GM18520 (cell line): ENCODE data around the gene DAW1.
"Not testable (repeated sequence)": the region's sequence is repeated elsewhere in the genome, so short reads cannot be mapped to it uniquely, and the experiment has no call there.

ENCODE experiments used
- ATAC-seq: cut with Tn5 transposase; IDR thresholded peaks from one replicate; pipeline ENCODE4 v1.9.1; 2021; ENCODE audit not compliant: unreplicated experiment

The DAW1 gene

DNA sequence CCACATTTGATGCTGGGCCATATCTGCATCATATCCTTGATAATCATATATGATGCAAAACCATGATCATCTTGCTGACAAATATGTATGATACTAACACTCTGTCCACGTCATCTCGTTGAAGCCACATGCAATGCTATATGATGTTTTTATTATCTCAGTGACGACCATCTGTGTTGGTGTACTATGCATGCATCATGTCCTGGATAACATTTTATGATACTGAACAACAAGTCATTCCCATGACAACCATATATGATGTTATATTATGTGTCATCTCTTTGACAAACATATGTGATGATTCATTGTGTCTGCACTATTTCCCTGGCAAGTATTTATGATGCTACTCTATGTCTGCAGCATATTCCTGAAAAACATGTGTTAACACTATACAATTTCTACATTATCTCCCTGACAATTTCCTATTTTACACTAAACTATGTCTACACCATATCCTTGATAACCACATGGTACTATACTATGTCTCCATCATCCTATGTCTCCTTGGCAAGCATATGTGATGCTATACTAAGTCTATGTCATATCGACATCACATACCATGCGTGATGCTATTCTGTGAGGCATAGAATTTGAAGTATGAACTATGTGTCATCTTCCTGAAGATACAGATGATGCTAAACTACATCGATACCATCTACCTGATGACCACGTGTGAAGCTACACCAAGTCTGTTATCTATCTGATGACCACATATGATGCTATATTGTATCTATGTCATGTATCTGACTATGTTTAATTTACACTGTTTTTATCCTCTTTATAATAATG, 37.0 kb downstream of the DAW1 start:
- ATAC-seq: no peak

DNA sequence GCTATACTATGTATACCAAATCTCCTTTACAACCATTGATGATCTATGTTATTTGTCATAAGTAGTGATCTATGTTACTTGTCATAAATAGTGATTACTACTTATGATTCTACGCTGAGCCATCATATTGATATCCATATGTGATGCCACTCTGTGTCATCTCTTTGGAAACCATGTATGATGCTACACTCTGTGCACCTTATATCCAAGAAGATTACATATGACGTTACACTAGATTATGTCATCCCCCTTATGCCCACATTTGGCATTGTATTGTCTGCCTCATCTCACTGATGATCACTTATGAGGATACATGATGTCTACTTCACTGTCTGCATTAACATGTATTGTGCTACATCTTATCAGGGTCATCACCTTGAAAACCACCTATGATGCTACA, 42.9 kb downstream of the DAW1 start:
- no peak for ATAC-seq

DNA sequence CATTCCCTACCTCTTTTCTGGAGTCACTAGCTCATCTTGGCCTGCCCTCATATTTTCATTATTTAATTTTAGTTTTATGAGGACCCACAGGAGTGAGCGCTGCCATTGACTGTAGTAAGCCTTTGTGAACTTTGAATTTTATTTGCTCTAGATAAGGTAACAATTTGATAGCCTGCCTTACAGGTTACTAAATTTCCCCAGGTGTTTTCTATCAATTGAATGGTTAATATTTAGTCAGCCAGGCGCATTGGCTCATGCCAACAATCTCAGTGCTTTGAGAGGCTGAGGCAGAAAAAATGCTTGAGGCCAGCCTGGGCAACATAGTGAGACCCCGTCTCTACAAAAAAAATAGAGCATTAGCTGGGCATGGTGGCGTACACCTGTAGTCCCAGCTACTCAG, 50.2 kb downstream of the DAW1 start:
- ATAC-seq: no peak

DNA sequence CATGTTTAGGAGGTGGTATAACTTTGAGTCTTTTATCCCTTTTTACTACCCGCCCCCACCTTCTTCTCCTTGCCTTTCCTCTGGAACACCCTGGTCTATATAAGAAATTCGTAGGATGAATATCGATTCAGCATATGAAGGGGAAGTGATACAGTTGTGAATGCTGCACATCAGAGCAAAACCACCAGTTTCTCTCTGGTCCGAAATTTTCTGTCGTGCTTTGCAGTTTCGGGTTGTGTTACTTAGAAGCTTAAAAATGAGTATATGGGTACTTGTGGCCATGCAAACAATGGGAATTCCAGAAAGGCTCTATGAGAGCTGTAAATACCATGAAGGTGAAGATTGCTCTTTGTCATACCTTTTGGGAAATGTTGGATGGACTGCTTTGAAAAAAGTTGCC, 60.6 kb downstream of the DAW1 start:
- ATAC-seq: no peak

DNA sequence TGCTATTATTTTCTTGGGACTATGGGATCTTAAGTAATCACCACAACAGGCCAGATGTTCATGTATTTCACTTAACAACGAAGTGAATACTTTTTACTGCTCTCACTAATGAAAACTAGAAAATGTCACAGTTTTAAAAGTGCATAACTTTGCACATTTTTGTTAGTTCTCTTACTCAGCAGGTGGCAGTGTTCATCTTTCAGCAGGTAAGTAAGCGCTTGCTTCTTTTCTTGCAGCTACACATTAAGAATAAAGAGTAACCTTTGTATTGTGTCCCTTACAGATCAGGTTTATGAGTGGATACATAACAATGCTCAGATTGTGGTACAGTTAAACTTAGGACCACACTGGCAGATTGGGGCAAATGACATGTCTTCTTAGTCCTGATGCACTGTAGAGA, 61.0 kb downstream of the DAW1 start:
- ATAC-seq: no peak

DNA sequence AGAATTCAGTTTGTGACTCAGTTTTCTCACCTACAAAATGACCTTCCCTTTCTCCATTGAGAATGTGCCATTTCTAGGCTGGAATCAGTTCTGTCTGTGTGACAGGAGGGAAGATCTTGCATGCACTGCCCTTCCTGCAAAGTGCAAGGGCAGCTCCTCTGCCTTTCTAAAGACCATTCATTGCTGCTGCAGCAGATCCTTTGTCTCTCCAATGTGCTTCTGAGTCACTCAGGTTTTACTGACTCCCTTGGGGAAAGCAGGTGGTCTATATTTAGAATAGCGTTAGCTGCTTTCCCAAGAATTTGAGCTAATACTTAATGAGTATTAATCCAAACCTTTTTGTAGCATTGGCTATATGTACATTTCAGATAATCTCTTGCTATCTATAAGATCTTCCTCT, 62.5 kb downstream of the DAW1 start:
- ATAC-seq: no peak

DNA sequence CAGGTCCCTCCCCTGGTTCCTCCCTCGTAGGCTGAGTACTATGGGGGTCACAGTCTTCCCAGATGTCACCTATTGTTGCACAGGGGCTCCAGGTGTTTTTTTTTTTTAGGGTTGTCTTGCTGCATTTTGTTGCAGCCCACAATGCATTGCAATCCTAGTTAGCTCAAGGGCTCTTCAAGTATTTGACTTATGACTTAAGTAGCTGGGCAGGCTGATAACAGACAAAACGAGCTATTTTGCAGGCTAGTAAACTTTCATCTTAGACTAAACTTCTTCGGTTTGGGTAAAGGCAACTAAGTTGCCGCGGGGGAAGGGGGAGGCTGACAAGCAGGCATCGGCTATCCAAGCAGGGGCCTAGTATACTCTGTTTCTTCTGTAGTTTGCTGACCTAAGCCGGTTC, 64.8 kb downstream of the DAW1 start:
- not testable (repeated sequence) for ATAC-seq

DNA sequence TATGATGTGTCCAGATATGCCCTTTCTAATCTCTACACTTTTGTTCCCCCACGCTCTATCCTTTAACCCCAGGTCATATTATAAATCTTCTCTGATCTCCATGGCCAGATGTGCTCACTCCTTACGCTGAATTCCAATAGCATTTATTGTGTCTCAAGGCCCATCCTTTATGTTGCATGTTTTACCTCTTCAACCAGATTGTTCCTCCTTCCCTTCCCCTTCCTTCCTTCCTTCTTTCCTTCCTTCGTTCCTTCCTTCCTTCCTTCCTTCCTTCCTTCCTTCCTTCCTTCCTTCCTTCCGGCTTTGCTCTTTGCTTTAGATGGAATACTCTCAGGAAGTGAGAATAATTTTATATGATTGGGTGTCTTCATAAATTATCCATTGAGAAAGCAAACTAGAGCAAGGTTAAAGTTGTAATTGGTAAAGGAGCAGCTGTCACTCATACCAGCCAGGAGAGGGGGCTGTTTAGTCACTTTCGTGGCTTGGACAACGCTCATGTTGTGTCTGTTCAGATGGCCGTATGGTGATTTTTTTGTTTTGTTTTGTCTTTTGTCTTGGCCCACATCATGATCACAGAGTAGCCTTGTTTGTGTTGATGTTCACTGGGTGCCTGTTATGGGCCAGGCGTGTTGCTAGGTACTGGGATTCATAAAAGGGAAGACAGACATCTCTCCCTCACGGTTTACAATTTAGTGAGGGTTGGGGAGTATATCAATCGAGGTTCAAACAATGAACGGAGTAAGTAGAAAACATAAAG, 68.0 kb downstream of the DAW1 start:
- ATAC-seq: no peak

DNA sequence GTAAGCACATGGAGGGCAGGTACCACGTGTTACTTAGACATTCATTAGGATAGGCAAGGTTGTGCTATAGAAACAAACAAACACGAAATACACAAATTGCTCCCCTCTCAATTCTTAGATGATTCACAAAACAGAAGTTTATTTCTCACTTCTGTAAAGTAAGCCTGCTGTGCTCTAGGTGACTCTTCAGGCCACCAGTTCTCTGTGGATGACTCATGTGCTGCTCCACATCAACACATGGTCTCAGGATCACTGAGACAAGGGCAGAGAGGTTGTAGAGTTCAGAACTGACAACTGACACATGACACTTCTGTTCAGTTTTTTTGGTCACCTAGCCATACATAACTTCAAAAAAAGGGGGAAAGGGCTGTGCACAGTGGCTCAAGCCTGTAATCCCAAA, 70.6 kb downstream of the DAW1 start:
- ATAC-seq: peak; percentile 70

DNA sequence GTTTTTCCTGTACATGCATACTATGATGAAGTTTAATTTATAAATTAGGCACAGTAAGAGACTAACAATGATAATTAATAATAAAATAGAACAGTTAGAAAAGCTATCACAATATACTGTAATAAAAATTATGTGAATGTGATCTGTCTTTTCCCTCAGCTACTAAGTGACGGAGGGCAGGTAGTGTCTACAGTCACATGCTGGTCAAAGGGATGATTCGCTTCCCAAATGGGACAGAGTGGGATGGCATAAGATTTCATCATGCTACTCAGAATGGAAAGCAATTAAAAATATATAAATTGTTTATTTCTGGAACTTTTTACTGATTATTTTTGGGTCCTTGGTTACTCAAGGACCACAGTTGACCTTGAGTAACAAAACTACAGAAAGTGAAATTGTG, 71.5 kb downstream of the DAW1 start:
- ATAC-seq: no peak

DNA sequence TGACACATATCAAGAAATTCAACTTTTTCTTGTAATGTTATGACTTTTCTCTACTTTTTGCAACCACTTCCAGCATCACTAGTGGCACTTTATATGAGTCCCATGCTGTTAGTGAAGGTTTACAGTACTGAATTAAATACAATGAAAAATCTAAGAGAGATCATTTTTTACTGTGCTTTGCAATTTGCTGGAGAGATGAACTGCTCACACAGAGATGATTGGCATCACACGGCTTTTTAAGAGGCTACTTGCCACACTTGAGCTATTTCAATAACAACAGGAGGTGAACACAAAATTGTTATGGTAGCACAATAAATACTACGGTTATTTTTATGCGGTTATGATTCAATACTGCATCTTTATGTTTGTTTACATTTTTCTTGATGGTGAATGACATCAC, 88.9 kb downstream of the DAW1 start:
- no peak for ATAC-seq

DNA sequence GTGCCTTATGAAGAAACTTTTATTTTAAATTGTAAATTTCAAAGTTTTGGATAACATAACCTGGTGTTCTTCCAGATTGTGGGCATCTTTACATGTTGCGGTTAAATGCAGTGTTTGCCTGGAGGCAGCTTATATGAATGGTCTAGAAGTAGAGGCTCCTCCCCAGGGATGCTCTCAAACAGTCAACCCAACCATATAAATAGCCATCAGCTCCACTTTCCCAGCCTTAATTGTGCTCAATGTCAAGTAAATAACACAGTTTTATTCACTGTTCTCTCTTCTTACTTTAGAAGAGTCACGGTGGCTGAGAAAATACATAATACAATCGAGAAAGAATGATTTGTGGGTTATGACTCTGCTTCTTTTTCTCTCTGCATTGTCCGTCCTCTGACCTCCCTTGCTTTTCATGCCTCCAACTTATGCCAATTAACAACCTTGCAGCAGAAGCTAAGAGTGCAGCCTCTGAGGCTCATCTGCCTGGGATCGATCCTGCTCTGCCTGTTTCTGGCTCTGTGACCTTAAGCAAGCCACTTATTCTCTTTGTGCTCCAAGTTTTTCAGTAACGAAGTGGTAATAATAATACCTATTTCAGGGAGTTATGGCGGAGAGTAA, 100.3 kb downstream of the DAW1 start:
- ATAC-seq: no peak

DNA sequence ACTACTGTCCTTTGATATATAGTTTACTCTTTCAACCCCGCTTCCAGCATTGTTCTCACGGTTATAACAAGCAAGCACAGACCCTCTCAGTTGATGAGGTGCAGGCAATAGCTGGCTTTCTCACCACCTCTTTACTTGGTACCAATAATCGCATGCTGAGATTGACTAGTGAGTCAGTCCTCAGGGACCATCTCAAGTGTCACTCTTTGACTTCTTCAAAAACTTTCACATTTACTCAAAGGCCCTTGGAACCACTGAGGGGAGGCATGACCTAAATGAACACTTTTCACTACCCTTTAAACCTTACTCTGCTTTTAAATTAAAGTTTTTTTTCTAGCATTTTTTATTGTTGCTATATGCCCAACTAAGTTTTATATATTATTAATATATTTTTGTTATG, 101.8 kb downstream of the DAW1 start:
- peak; percentile 56 for ATAC-seq
